Parathyroid adenoma (tissue), 2 donors: Measurements from ENCODE around the gene CLN3.

Experiments used
- H2AFZ ChIP-seq: fragments of 300-600 bp; sonication (generic); one replicate; pipeline ENCODE4 v1.7.0; 2017; ENCODE audit warnings: antibody characterized with exemption, mild to moderate bottlenecking
- H3K27ac ChIP-seq: fragments of 300-600 bp; sonication (generic); one replicate; pipeline ENCODE4 v1.7.0; 2017
- H3K27me3 ChIP-seq: fragments of 300-600 bp; sonication (generic); one replicate; pipeline ENCODE4 v1.7.0; 2017; ENCODE audit warnings: low read length; ENCODE audit not compliant: control insufficient read depth, insufficient read depth
- H3K36me3 ChIP-seq: fragments of 300-600 bp; sonication (generic); one replicate; pipeline ENCODE4 v1.7.0; 2017; ENCODE audit warnings: low read length; ENCODE audit not compliant: control insufficient read depth, insufficient read depth
- H3K4me1 ChIP-seq: fragments of 300-600 bp; sonication (generic); one replicate; pipeline ENCODE4 v1.7.0; 2017; ENCODE audit warnings: control low read depth
- H3K4me2 ChIP-seq: fragments of 300-600 bp; sonication (generic); one replicate; pipeline ENCODE4 v1.7.0; 2017; ENCODE audit warnings: low read length
- H3K4me3 ChIP-seq: fragments of 300-600 bp; sonication (generic); one replicate; pipeline ENCODE4 v1.7.0; 2017; ENCODE audit warnings: low read depth, low read length
- H3K79me2 ChIP-seq: fragments of 300-600 bp; sonication (generic); one replicate; pipeline ENCODE4 v1.7.0; 2017; ENCODE audit warnings: control low read depth
- H3K9ac ChIP-seq: fragments of 300-600 bp; sonication (generic); one replicate; pipeline ENCODE4 v1.7.0; 2017; ENCODE audit warnings: mild to moderate bottlenecking
- H3K9me3 ChIP-seq: fragments of 300-600 bp; sonication (generic); one replicate; pipeline ENCODE4 v1.7.0; 2017; ENCODE audit warnings: low read length; ENCODE audit not compliant: control insufficient read depth
- TF ChIP-seq, protein P1 (sequence below): fragments of 300-600 bp; sonication (generic); IDR thresholded peaks from one replicate; pipeline ENCODE4 v1.7.0; 2017; ENCODE audit warnings: antibody characterized with exemption, mild to moderate bottlenecking
- donor health status: primary hyperparathyroidism.

Gene CLN3

DNA sequence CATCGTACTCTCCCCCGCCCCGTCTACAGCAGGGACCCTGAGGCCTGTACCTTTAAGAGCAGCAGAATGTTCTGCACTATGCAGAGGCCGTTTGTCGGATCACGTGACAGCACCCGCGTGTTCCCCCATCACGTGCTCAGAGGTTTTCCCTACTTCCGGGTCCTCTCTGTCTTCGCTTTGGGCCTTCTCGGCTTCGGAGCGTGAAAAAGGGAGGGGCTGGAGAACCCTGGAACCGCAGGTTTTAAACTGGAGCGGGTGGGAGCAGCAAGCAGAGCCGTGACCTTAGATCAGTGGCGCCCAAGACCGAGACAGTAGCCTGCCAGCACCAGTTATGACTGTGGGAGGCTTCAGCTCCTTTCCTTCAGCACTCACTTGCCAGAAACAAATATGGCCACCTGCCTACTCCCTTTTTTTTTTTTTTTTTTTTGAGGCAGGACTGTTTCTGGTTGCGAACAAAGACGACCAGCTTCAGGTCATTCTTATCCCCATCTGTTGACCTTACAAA, at the start of gene CLN3:
TSS of gene CLN3 (minus strand) at position 105 of the 505 bp plus-strand sequence. CDS start 315 bp downstream, outside the sequence.
- Histone ChIP-seq H2AFZ (peak within 1 kb of the TSS; percentile 97), H3K36me3 (no peaks in the 10 kb centered on the region), H3K9me3 (no peaks in the 10 kb centered on the region), H3K27ac (peak within 1 kb of the TSS; percentile 99), H3K4me3 (peak within 1 kb of the TSS; percentile 96), H3K79me2 (no peaks in the 10 kb centered on the region), H3K9ac (peak within 1 kb of the TSS; percentile 90), H3K27me3 (no peaks in the 10 kb centered on the region), H3K4me1 (no peaks in the 10 kb centered on the region), H3K4me2 (peak within 1 kb of the TSS; percentile 94)
- TF ChIP-seq, protein P1, sequence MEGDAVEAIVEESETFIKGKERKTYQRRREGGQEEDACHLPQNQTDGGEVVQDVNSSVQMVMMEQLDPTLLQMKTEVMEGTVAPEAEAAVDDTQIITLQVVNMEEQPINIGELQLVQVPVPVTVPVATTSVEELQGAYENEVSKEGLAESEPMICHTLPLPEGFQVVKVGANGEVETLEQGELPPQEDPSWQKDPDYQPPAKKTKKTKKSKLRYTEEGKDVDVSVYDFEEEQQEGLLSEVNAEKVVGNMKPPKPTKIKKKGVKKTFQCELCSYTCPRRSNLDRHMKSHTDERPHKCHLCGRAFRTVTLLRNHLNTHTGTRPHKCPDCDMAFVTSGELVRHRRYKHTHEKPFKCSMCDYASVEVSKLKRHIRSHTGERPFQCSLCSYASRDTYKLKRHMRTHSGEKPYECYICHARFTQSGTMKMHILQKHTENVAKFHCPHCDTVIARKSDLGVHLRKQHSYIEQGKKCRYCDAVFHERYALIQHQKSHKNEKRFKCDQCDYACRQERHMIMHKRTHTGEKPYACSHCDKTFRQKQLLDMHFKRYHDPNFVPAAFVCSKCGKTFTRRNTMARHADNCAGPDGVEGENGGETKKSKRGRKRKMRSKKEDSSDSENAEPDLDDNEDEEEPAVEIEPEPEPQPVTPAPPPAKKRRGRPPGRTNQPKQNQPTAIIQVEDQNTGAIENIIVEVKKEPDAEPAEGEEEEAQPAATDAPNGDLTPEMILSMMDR, result no peak

DNA sequence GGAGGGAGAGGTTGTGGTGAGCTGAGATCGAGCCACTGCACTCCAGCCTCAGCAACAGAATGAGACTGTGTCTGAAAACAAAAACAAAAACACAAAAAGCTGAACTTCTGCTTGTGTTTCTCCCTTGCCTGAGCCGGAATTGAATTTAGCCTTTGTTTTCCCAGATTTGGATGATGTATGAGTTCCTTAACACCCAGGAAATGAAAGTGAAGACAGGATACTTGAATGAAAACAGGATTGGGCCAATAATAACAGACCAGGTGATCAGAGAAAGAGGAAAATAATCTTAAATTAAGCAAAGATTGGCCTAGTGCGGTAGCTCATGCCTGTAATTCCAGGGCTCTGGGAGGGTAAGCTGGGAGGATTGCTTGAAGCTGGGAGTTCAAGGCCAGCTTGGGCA, 48.5 kb upstream of the CLN3 start:
- Histone ChIP-seq H3K9me3 (no peaks in the 10 kb centered on the region), H3K4me3 (no peak overlapping the region), H3K4me2 (no peak overlapping the region), H3K79me2 (no peaks in the 10 kb centered on the region), H3K27ac (no peak overlapping the region), H3K36me3 (no peaks in the 10 kb centered on the region), H3K9ac (no peak overlapping the region), H2AFZ (peak overlapping the region; percentile 28), H3K27me3 (no peaks in the 10 kb centered on the region), H3K4me1 (peaks cover 3% of the 10 kb centered on the region)
- TF ChIP-seq, protein P1, result no peak

DNA sequence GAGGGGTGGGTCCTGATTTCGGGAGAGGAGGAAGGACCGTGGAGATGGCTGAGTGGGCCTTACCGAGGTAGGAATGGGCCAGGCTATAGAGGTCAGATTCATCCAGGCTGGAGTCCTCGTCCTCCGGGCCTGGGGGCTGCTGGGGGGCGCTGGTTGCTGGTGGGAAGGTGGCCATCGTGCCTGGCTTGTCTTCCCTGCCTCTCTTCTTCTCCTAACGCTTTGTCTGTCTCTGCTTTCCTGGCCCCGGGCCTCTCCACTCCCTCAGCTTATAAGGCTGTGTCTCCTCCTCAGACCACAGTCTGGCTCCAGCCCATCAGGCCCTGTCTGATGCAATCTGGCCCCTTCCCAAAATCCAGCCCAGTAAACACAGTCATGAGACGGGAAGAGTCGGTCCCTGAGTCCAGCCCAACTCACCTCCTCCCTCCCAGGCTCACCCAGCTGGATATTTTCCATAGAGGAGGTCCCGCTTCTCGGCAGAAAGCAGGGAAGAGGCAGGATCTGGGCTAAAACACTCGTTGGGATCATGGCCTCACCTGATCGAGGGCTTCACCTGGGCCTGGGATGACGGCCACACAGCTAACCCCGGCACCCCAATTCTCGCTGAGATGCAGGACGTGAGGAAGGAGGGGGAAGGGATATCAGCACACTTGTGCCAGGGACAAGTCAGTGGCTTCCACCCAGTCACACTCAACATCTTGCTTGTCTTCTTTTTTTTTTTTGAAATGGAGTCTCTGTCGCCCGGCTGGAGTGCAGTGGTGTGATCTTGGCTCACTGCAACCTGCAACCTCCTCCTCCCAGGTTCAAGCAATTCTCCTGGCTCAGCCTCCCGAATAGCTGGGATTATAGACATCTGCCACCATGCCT, 47.1 kb upstream of the CLN3 start, which contains the start of gene NUPR1:
TSS of gene NUPR1 (minus strand) at position 242 of the 864 bp plus-strand sequence. CDS start at position 175, 67 bp downstream.
- no peaks in the 10 kb centered on the region for H3K9me3 ChIP-seq
- no peak within 1 kb of the TSS for H3K9ac ChIP-seq
- H3K4me2 ChIP-seq, result no peak within 1 kb of the TSS
- peaks cover 3% of the 10 kb centered on the region for H3K4me1 ChIP-seq
- H3K4me3 ChIP-seq, result no peak within 1 kb of the TSS
- no peaks in the 10 kb centered on the region for H3K79me2 ChIP-seq
- no peaks in the 10 kb centered on the region for H3K36me3 ChIP-seq
- no peaks in the 10 kb centered on the region for H3K27me3 ChIP-seq
- TF ChIP-seq, protein P1, result no peak
- H3K27ac ChIP-seq, result peak within 1 kb of the TSS; percentile 4
- H2AFZ ChIP-seq, result peak within 1 kb of the TSS; percentile 68

DNA sequence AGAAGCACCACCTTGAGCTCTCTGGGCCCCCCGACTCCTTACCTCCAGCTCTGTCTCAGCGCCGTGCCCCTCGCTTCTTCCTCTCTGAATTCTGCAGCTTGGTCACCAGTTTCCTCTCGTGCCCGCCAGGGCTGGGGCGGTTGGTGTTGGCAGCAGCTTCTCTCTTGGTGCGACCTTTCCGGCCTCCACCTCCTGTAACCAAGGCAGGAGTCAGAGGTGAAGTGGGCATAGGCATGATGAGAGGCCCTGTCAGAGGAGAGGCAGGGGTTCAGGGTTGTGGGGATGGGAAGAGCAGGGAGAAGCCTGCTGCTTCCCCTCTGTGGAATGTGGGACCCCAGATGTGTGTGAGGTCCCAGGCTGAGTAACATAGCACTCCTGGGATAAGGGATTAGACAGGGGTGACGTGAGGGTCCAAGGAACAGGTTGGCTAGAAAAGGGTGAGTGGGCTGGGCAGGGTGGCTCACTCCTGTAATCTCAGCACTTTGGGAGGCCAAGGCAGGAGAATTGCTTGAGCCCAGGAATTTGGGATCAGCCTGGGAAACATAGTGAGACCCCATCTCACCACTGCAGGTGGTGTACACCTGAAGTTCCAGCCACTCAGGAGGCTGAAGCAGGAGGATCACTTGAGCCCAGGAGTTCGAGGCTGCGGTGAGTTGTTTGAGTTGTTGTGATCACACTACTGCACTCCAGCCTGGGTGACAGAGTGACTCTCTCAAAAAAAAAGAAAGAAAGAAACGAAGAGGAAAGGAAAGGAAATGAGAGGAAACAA, 46.3 kb upstream of the CLN3 start:
- H3K36me3 ChIP-seq, result no peaks in the 10 kb centered on the region
- no peak overlapping the region for H3K4me3 ChIP-seq
- H2AFZ ChIP-seq, result peak overlapping the region; percentile 68
- peak overlapping the region; percentile 3 for H3K27ac ChIP-seq
- H3K9me3 ChIP-seq, result no peaks in the 10 kb centered on the region
- no peaks in the 10 kb centered on the region for H3K27me3 ChIP-seq
- no peaks in the 10 kb centered on the region for H3K79me2 ChIP-seq
- H3K4me1 ChIP-seq, result peaks cover 3% of the 10 kb centered on the region
- TF ChIP-seq, protein P1, result no peak
- no peak overlapping the region for H3K4me2 ChIP-seq
- H3K9ac ChIP-seq, result no peak overlapping the region
